ENCODE results near the gene RIMS1. TPM values are rescaled to one million over a fixed set of nuclear protein-coding genes. Genes with fewer than 3 reads are reported as not detected.

RIMS1 gene
- total and polyA plus RNA-seq, 9 of the 15 experiments (the other 6 are each of a cell fraction or from before 2014, with no cell fraction given), result not detected

DNA sequence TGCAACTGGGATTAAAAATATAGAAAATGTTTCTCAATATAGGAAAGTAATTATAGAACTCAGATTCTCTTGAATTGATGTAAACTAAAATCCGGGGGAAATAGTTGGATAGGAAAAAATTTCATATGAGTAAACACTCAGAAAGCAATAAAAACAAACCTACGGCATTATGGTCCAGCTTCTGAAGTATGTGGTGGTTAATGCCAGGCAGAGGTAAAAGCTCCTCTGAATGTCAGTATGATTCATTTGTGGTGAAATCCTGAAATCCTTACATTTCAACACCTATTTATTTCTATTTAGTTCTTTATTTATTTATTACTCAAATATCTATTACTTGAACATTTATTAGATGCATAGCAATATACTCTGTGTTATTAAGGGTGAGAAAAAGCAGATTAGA, 145.1 kb downstream of the RIMS1 start (continued):
- TF ChIP-seq FOXM1 (IDR thresholded peaks at IDR 0.05; ENCODE audit: low read depth) (no peak), FOXM1 (CRISPR knock-in tag; IDR thresholded peaks at IDR 0.05; ENCODE audit: low read depth) (no peak), CBFB (CRISPR knock-in tag; IDR thresholded peaks at IDR 0.05) (no peak), ZFP1 (CRISPR knock-in tag; IDR thresholded peaks at IDR 0.05) (no peak), SREBF2 (CRISPR knock-in tag; IDR thresholded peaks at IDR 0.05) (no peak)
- TF ChIP-seq, protein P1, sequence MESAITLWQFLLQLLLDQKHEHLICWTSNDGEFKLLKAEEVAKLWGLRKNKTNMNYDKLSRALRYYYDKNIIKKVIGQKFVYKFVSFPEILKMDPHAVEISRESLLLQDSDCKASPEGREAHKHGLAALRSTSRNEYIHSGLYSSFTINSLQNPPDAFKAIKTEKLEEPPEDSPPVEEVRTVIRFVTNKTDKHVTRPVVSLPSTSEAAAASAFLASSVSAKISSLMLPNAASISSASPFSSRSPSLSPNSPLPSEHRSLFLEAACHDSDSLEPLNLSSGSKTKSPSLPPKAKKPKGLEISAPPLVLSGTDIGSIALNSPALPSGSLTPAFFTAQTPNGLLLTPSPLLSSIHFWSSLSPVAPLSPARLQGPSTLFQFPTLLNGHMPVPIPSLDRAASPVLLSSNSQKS (CRISPR knock-in tag; IDR thresholded peaks at IDR 0.05), result no peak

DNA sequence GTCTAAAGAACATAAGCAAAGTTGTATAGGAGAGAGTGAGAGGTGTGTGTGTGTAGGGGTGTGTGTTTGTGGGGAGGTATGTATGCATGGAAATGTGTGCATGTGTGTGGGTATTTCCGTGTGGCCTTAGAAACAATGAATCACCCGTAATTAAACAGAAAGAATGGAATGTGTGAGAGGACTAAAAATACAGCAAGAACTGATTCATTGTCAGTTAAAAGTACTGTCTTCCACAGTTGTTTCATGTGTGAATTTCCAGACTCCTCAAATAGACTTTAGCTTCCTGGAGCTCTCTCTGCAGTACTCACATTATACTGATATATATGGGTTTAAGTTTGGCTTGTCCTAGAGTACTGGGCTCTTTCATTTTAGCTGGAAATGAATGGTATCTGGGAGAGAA, 145.7 kb downstream of the RIMS1 start:
- Histone ChIP-seq H3K9ac (ENCODE audit: insufficient read depth in 1 of 2, low read depth in 2 of 2, low read length in 2 of 2) (no peak overlapping the region), H3K4me2 (ENCODE audit: insufficient read depth, low read length) (no peak overlapping the region), H3K79me2 (ENCODE audit: control insufficient read depth, insufficient read depth, low read length) (no peaks in the 10 kb centered on the region), H3K4me3 (no peak overlapping the region), H3K27ac (ENCODE audit: extremely low read depth, low read depth, low read length) (no peak overlapping the region), H3K9me3 (replicated peaks; ENCODE audit: control insufficient read depth, insufficient read depth, low read depth, low read length) (no peaks in the 10 kb centered on the region), H2AFZ (ENCODE audit: low read depth, low read length) (no peak overlapping the region), H3K9me1 (ENCODE audit: control insufficient read depth, insufficient read depth, low read length) (no peaks in the 10 kb centered on the region), H4K20me1 (replicated peaks; ENCODE audit: control insufficient read depth, insufficient read depth, low read length) (no peaks in the 10 kb centered on the region), H3K27me3 (ENCODE audit: control insufficient read depth in 2 of 2, insufficient read depth in 2 of 2, low read length in 2 of 2) (no peaks in the 10 kb centered on the region), H3K4me1 (replicated peaks in 1 of 2; ENCODE audit: control insufficient read depth in 2 of 2, insufficient read depth in 2 of 2, low read length in 2 of 2) (no peaks in the 10 kb centered on the region), H3K36me3 (ENCODE audit: control insufficient read depth, insufficient read depth, low read length) (no peaks in the 10 kb centered on the region)
- DNase-seq (ENCODE audit: extremely low read depth in 1 of 4, low spot score in 3 of 4) (no peak), ATAC-seq (no peak), FAIRE-seq (no peak)
- in situ Hi-C loops (cut with MboI) (no loop called here), intact Hi-C loops (cut with micrococcal nuclease) (no loop called here)
- BruUV-seq (replicated peaks), result no TSS peak
- ChIA-PET CTCF (ENCODE audit: low intra/inter-chr PET ratio) (no interaction called here), POLR2A (no interaction called here)
- 0% methylated on average over 2 of the region's 2 CpGs for WGBS (ENCODE audit: insufficient coverage, low coverage, missing lambda C conversion rate)
- no peak for TF ChIP-seq ZNF586 (CRISPR knock-in tag; conservative IDR thresholded peaks at IDR 0.05)
- TF ChIP-seq, protein P2, sequence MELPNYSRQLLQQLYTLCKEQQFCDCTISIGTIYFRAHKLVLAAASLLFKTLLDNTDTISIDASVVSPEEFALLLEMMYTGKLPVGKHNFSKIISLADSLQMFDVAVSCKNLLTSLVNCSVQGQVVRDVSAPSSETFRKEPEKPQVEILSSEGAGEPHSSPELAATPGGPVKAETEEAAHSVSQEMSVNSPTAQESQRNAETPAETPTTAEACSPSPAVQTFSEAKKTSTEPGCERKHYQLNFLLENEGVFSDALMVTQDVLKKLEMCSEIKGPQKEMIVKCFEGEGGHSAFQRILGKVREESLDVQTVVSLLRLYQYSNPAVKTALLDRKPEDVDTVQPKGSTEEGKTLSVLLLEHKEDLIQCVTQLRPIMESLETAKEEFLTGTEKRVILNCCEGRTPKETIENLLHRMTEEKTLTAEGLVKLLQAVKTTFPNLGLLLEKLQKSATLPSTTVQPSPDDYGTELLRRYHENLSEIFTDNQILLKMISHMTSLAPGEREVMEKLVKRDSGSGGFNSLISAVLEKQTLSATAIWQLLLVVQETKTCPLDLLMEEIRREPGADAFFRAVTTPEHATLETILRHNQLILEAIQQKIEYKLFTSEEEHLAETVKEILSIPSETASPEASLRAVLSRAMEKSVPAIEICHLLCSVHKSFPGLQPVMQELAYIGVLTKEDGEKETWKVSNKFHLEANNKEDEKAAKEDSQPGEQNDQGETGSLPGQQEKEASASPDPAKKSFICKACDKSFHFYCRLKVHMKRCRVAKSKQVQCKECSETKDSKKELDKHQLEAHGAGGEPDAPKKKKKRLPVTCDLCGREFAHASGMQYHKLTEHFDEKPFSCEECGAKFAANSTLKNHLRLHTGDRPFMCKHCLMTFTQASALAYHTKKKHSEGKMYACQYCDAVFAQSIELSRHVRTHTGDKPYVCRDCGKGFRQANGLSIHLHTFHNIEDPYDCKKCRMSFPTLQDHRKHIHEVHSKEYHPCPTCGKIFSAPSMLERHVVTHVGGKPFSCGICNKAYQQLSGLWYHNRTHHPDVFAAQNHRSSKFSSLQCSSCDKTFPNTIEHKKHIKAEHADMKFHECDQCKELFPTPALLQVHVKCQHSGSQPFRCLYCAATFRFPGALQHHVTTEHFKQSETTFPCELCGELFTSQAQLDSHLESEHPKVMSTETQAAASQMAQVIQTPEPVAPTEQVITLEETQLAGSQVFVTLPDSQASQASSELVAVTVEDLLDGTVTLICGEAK (IDR thresholded peaks at IDR 0.05), result no peak
- TF ChIP-seq, protein P2 (CRISPR knock-in tag; IDR thresholded peaks at IDR 0.05), result no peak
- no peak for TF ChIP-seq PHB (CRISPR knock-in tag; IDR thresholded peaks at IDR 0.05)
- no peak for TF ChIP-seq PYGO2 (tag; IDR thresholded peaks at IDR 0.05)
- no peak for TF ChIP-seq TCF7 (IDR thresholded peaks at IDR 0.05; ENCODE audit: borderline replicate concordance)
- no peak for TF ChIP-seq BRD4 (IDR thresholded peaks at IDR 0.05)
- TF ChIP-seq RBM22 (IDR thresholded peaks at IDR 0.05; ENCODE audit: low read depth, low read length, poor library complexity, severe bottlenecking), result no peak
- TF ChIP-seq CEBPB (tag; IDR thresholded peaks at IDR 0.05), result no peak
